ENCODE results near the gene DPRX. TPM values are rescaled to one million over a fixed set of nuclear protein-coding genes. Genes with fewer than 3 reads are reported as not detected.

Gene DPRX
- total and polyA plus RNA-seq, 11 donors, result 0.14 TPM; not detected in 10

DNA sequence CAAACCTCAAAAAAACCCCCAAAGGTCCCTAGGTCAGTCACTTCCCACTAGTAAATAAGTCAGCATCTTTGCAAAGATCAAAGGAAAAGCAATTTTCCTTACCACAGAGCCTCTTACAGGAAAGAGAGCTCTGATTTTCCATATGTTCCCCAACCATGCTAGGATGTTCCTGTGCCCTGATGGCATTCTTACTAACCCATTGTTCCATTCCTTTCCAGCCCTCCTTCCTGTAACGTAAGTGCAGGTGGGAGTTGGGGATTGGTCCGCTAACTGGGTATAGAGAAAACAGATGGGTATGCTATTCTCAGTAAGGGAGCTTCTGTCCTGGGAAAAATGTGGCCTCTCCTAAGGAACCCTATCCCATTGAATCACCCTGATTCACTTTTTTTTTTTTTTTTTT, 14.3 kb downstream of the DPRX start:
- TF ChIP-seq POLR2A (IDR thresholded peaks at IDR 0.05), result no peak
- TF ChIP-seq, protein P1, sequence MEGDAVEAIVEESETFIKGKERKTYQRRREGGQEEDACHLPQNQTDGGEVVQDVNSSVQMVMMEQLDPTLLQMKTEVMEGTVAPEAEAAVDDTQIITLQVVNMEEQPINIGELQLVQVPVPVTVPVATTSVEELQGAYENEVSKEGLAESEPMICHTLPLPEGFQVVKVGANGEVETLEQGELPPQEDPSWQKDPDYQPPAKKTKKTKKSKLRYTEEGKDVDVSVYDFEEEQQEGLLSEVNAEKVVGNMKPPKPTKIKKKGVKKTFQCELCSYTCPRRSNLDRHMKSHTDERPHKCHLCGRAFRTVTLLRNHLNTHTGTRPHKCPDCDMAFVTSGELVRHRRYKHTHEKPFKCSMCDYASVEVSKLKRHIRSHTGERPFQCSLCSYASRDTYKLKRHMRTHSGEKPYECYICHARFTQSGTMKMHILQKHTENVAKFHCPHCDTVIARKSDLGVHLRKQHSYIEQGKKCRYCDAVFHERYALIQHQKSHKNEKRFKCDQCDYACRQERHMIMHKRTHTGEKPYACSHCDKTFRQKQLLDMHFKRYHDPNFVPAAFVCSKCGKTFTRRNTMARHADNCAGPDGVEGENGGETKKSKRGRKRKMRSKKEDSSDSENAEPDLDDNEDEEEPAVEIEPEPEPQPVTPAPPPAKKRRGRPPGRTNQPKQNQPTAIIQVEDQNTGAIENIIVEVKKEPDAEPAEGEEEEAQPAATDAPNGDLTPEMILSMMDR (IDR thresholded peaks at IDR 0.05), result no peak
- Histone ChIP-seq H3K9me3 (peaks cover 0 to 23% (median 12%) of the 10 kb centered on the region in 12 donors), H3K27ac (peak overlapping the region in 5 of 12 donors; percentile 8 to 68 (median 27)), H3K4me1 (peaks cover 0 to 5% (median 0%) of the 10 kb centered on the region in 12 donors), H3K27me3 (no peaks in the 10 kb centered on the region), H3K36me3 (no peaks in the 10 kb centered on the region), H3K4me3 (no peak overlapping the region)
- peak in 3 of 4 donors; percentile 33 to 95 (median 56) for ATAC-seq
- peak in 1 of 5 donors; percentile 25 for DNase-seq
- intact Hi-C loops (cut with DNase I), result no loop called here
- WGBS, 4 donors, result 56 to 73% (median 65%) methylated on average over 2 of the region's 2 CpGs

DNA sequence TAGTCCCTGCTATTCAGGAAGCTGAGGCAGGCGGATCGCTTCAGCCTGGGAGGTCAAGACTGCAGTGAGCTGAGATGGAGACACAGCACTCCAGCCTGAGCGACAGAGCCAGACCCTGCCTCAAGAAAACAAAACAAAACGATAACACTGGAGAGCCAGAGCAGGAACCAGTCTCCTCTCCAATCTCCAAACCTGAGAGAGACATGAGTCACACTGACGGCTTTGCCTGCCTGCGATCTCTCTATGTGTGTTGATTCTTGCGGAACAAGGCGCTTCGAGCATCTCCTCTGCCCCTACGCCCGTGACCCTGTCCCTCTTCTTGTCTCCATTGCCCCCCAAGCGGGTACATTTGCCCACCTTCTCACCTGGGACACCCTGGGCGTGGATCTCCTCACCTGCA, 15.6 kb downstream of the DPRX start:
- Histone ChIP-seq H3K4me3 (no peak overlapping the region), H3K9me3 (peaks cover 0 to 23% (median 12%) of the 10 kb centered on the region in 12 donors), H3K4me1 (peaks cover 0 to 5% (median 0%) of the 10 kb centered on the region in 12 donors), H3K36me3 (no peaks in the 10 kb centered on the region), H3K27me3 (no peaks in the 10 kb centered on the region), H3K27ac (peak overlapping the region in 4 of 12 donors; percentile 51 to 62 (median 56))
- intact Hi-C loops (cut with DNase I), result no loop called here
- no peak for DNase-seq
- 94 to 95% (median 95%) methylated on average over 13 of the region's 13 CpGs for WGBS, 4 donors
- no peak for ATAC-seq
- TF ChIP-seq, protein P1 (IDR thresholded peaks at IDR 0.05), result no peak
- no peak for TF ChIP-seq POLR2A (IDR thresholded peaks at IDR 0.05)

DNA sequence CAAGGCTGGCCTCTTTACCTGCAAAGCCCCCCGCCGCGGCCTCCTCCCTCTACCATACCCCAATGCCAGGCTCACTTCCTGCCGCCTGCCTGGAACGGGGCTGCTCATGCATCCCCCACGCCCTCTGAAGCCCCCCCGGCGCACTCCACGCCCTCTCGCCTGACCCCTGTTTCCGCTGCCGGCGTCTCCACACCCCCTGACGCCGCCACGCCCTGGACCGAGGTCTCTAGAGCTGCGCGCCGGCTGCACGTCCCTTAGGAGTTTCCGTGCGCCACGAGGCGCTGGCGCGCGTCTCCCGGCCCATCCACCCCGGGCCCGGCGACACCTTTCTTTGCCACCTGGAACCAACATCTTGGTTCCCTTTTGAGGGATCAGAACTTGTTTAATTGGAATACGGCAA, 16.0 kb downstream of the DPRX start:
- Histone ChIP-seq H3K4me1 (peaks cover 0 to 5% (median 0%) of the 10 kb centered on the region in 12 donors), H3K4me3 (no peak overlapping the region), H3K36me3 (no peaks in the 10 kb centered on the region), H3K27ac (peak overlapping the region in 2 of 12 donors; percentile 51 to 62), H3K27me3 (no peaks in the 10 kb centered on the region), H3K9me3 (peaks cover 0 to 23% (median 12%) of the 10 kb centered on the region in 12 donors)
- intact Hi-C loops (cut with DNase I), result no loop called here
- ATAC-seq, result no peak
- TF ChIP-seq, protein P1 (IDR thresholded peaks at IDR 0.05), result no peak
- no peak for TF ChIP-seq POLR2A (IDR thresholded peaks at IDR 0.05)
- 95 to 97% (median 96%) methylated on average over 33 of the region's 33 CpGs for WGBS, 4 donors
- DNase-seq, result no peak

DNA sequence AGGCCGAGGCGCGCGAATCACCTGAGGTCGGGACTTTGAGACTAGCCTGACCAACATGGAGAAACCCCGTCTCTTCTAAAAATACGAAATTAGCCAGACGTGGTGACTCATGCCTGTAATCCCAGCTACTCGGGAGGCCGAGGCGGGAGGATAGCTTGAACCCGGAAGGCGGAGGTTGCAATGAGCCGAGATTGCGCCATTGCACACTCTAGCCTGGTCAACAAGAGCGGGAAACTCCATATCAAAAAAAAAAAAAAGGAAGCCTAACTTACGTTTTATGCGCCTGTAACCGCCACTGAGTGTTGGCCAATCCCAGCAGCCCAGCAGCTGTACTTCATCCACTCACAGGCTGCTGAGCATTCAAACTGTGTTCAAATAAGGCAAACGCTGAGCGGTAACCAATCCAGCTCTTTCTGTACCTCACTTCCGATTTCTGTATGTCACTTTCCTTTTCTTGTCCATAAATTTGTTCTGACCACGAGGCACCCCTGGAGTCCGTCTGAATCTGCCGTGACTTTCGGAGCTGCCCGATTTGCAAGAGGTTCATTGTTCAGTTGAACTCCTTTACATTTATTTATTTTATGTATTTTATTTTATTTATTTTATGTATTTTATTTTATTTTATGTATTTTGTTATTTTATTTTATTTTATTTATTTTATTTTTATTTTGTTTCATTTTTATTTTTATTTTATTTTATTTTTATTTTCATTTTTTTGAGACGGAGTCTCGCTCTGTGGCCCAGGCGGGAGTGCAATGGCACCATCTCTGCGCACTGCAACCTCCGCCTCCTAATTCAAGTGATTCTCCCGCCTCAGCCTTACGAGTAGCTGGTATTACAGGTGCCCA, 18.2 kb downstream of the DPRX start:
- no peak for ATAC-seq
- H3K27ac ChIP-seq, result no peak overlapping the region
- TF ChIP-seq, protein P1 (IDR thresholded peaks at IDR 0.05), result no peak
- no peak for TF ChIP-seq POLR2A (IDR thresholded peaks at IDR 0.05)
- H3K4me1 ChIP-seq, result peaks cover 0 to 5% (median 0%) of the 10 kb centered on the region in 12 donors
- WGBS, 4 donors, result 95 to 97% (median 96%) methylated on average over 34 of the region's 34 CpGs
- no peaks in the 10 kb centered on the region for H3K36me3 ChIP-seq
- no peaks in the 10 kb centered on the region for H3K27me3 ChIP-seq
- no peak overlapping the region for H3K4me3 ChIP-seq
- intact Hi-C loops (cut with DNase I), result loop anchor here in 1 of 10 donors (10.0 kb wide), 1 partner anchor 95 kb away; no protein-coding TSS in a partner anchor
- DNase-seq, result no peak
- peaks cover 0 to 31% (median 12%) of the 10 kb centered on the region in 12 donors for H3K9me3 ChIP-seq
